GM21423 (cell line): ENCODE results near the gene LSM12.

Experiments used
- ATAC-seq: cut with Tn5 transposase; IDR thresholded peaks from one replicate; pipeline ENCODE4 v1.9.1; 2021; ENCODE audit warnings: mild to moderate bottlenecking, moderate library complexity; ENCODE audit not compliant: unreplicated experiment

LSM12 gene

DNA sequence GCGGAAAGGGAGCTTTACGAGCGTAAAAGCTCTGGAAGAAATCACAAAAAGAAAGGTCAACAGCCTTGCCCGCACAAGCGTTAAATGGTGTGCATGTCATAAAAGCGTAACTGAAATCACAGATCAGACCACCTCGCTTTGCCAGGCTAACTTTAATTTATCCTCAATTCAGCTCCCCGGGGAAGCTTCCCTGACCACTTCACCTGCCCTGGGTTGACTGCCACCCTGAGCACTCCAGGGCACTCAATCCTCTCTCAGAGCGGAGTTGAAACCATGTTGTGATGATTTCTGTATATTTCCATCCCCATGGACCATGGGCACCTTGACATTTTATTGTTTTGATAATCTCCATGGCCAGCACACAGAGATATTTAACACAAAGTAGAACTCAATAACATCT, 78.2 kb downstream of the LSM12 start:
- no peak for ATAC-seq

DNA sequence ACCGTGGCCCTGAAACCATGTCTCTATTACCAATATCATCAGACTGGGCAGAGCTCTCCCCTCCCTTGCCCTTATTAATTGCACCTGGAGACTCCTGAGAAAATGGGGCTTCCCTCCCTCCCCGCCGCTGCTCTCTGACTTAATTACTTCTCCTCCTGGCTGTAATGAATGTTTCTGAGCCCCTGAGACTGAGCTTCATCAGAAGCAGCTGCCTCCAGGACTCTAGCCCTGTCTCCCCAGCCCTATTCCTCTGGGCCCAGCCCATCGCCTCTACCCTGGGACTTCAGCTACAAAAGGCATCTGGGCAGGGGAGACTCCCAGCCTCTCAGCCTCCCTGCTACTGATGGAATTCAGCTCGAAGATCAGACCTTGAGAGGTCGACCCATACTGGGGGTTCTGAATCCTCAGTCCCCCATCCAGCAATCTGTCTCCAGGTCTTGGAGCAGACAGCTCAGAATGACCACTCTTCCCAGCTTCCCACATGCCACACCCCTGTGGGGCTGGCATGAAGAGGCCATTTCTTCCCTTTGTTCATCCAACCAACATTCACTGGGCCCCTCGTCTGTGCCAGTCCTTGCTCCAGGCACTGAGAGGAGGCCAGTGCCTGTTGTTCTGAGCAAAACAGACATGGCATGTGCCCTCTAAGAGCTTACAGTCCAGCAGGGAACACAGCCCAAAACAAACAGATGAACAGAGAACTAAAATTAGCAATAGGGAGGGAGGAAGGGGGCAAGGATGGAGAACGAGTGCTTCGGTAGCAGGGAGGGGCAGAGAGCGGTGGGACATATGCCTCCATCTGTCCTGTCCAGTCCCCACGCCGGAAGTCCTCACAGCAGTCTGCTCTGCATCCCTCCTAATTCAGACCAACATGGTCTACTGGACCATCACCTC, 79.1 kb downstream of the LSM12 start:
- no peak for ATAC-seq

DNA sequence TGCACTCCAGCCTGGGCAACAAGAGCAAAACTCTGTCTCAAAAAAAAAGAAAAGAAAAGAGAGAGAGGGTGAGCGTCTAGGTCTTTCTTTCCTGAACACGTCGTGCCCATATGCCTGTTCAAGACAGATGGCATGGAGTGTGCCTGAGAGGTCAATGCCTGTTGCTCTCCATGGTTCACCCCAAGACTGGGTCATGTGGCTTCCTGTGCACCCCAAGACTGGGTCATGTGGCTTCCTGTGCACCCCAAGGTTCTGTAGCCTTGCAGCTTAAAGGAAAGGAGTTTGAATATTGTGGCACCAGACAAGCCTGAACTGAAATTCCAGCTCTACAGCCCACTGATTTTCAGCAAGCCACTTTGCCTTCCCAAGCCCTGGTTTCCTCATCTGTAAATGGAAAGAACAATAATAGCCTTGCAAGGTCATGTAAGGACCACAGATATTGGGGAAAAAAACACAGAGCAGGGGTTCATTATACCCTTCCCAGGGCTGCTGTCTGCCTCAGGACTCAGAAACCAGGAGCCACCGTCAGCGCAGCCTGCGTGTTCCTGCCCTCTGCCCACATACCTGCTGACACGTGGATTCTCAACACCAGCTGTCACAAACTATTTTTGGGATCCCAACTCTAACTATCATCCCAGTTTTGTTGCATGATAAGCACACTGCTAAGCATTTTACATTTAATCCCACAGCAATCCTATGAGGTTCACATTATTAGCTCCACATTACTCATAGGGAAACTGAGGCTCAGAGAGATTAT, 80.1 kb downstream of the LSM12 start:
- ATAC-seq = no peak

DNA sequence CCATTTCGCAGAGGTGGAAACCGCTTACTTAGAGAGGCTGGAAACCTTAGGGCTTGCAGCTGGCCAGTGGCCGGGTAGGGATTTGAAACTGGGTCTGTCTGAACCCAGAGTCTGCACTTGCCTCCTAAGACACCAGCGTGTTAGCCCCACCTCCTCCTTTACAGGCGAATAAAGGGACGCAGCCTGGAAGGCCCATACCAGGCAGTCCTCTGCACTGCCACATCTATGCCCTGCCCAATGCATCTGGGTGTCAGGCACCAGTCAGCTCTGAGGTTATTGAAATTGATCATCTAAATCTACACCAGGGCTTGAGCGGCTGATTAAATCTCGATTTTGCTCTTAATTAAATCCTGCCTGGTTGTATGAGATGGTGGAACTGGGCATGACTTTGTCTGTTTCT, 82.0 kb downstream of the LSM12 start:
- no peak for ATAC-seq
